ENCODE data around the gene RNF144A. TPM values are rescaled to one million over a fixed set of nuclear protein-coding genes. Genes with fewer than 3 reads are reported as not detected.

The RNF144A gene
- total RNA-seq, 1 experiment from 2014 or later, result 10.6 TPM

DNA sequence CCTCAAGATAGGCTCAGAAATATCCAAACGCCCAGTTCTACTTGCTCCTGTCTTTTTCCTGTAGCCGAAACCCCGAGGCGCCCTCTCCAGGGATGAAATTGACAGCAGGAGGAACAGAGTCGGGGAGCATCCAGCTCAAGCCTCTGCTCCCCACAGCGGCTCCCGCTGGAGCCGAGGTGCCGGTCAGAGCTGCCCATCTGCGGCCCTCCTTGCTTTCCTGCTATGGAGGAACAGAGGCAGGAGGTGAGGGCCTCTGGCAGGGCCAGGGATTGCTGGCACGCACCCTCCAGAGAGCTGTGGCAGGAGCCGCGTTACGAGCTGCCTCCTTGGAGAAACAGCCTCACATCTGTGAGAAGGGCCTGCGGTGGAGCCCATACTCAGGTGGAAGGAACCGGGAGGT lies 172.1 kb downstream of the RNF144A start:
- Histone ChIP-seq H4K20me1 (ENCODE audit: control insufficient read depth, insufficient read depth, insufficient read length) (no peaks in the 10 kb centered on the region), H3T11ph (ENCODE audit: low read length) (no peak overlapping the region), H2BK5ac (ENCODE audit: insufficient read length, low read length) (no peak overlapping the region), H3K27me3 (ENCODE audit: insufficient read depth, low read length) (no peaks in the 10 kb centered on the region), H3K79me2 (ENCODE audit: insufficient read depth, low read length) (no peaks in the 10 kb centered on the region), H3K27ac (ENCODE audit: insufficient read length, low read depth, low read length) (no peak overlapping the region), H3K14ac (ENCODE audit: insufficient read depth, low read length) (no peak overlapping the region), H3K9ac (ENCODE audit: extremely low read depth, insufficient read length, low read length) (no peak overlapping the region), H2BK12ac (ENCODE audit: insufficient read length, low read depth, low read length) (no peak overlapping the region), H3K79me1 (ENCODE audit: insufficient read depth, low read depth, low read length, poor library complexity, severe bottlenecking) (no peaks in the 10 kb centered on the region), H2BK120ac (ENCODE audit: low read depth, low read length, poor library complexity, severe bottlenecking) (no peak overlapping the region), H2BK15ac (ENCODE audit: low read depth, low read length) (no peak overlapping the region), H3K4ac (ENCODE audit: low read depth, low read length) (no peak overlapping the region), H2AK5ac (ENCODE audit: insufficient read length, low read length) (no peak overlapping the region), H4K91ac (ENCODE audit: insufficient read length, low read depth, low read length) (no peak overlapping the region), H3K9me3 (ENCODE audit: control insufficient read depth, low read depth, low read length) (no peaks in the 10 kb centered on the region), H2AFZ (ENCODE audit: low read length) (no peak overlapping the region), H2BK20ac (ENCODE audit: low read depth, low read length, poor library complexity, severe bottlenecking) (no peak overlapping the region), H3K4me1 (ENCODE audit: insufficient read depth, low read length) (no peaks in the 10 kb centered on the region), H3K23me2 (ENCODE audit: insufficient read length, low read depth, low read length, poor library complexity, severe bottlenecking) (no peaks in the 10 kb centered on the region), H3K4me2 (ENCODE audit: insufficient read depth, insufficient read length, low read length) (no peak overlapping the region), H3K56ac (ENCODE audit: insufficient read length, low read depth, low read length) (no peak overlapping the region), H4K8ac (replicated peaks; ENCODE audit: insufficient read length, low read depth, low read length) (no peak overlapping the region), H4K5ac (ENCODE audit: insufficient read length, low read depth, low read length) (no peak overlapping the region), H3K18ac (ENCODE audit: insufficient read length, low read depth, low read length) (no peak overlapping the region), H3K23ac (ENCODE audit: insufficient read length, low read depth, low read length) (no peak overlapping the region)
- Mint-ChIP-seq H3K27ac (no peak overlapping the region), H3K9me3 (peaks cover 2 to 3% of the 10 kb centered on the region in 2 experiments; a peak in 3 of 5 replicates), H3K4me3 (no peak overlapping the region), H3K27me3 (ENCODE audit: low read depth) (no peaks in the 10 kb centered on the region; the same call in 1 of the 2 replicates), H3K36me3 (ENCODE audit: insufficient read depth in 1 of 3, low read depth in 3 of 3) (peaks cover 0 to under 1% (median under 1%) of the 10 kb centered on the region in 3 experiments; a peak in 2 of 7 replicates), H3K4me1 (peaks cover 0 to 3% of the 10 kb centered on the region in 2 experiments; a peak in 1 of 4 replicates)
- TF ChIP-seq, protein P1, sequence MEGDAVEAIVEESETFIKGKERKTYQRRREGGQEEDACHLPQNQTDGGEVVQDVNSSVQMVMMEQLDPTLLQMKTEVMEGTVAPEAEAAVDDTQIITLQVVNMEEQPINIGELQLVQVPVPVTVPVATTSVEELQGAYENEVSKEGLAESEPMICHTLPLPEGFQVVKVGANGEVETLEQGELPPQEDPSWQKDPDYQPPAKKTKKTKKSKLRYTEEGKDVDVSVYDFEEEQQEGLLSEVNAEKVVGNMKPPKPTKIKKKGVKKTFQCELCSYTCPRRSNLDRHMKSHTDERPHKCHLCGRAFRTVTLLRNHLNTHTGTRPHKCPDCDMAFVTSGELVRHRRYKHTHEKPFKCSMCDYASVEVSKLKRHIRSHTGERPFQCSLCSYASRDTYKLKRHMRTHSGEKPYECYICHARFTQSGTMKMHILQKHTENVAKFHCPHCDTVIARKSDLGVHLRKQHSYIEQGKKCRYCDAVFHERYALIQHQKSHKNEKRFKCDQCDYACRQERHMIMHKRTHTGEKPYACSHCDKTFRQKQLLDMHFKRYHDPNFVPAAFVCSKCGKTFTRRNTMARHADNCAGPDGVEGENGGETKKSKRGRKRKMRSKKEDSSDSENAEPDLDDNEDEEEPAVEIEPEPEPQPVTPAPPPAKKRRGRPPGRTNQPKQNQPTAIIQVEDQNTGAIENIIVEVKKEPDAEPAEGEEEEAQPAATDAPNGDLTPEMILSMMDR (conservative IDR thresholded peaks at IDR 0.05), result no peak
- no CpG with 5 or more reads among the region's 16 CpGs for WGBS (ENCODE audit: extremely low coverage, insufficient read length, low lambda C conversion rate)
- DNase-seq, result no peak

Measured in H9 (cell line).